GM21717 (cell line): ENCODE measurements around the gene BRME1.

Source experiments
- ATAC-seq: cut with Tn5 transposase; IDR thresholded peaks from one replicate; pipeline ENCODE4 v1.9.1; 2021; ENCODE audit warnings: mild to moderate bottlenecking, moderate library complexity; ENCODE audit not compliant: unreplicated experiment

Gene BRME1

DNA sequence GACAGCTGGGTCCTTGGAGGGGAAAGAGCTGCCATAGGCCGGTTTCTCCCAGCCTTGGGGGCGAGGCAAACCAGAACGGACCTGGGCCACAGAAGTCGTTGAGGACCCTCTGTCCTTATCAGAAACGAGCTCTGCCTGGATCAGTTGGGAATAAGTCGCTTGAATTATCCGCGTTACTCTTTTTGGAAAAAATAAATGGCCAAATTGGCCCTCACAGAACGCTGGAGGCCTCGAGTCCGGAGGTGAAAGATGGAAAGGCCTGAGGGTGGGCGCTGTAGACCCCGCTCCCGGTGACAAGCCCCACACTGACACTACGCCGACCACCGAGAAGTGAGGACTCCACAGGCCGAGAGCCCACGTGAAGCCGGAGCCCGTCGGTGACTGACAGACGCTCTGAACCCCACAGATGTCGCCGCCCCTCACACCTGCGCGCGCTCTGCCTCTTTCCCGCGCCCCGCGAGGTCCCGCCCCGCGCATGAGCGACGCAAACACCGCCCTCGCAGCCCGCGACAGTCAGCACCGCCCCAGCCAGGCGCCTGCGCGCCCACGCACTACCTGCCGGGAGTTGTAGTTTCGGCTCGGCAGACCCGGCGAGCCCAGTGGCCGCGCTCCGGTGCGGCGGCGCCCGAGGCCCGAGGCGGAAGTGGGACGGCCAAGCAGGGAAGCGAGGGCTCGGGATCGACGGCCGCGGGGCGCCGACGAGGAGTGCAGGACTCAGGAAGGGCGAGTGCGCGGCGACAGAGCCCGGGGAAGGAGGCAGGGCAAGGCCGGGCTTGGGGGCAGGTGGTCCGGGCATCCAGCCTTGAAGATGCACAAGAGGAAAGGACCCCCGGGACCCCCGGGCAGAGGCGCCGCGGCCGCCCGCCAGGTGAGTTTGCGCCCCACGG, at the start of gene BRME1, which contains the start of gene CC2D1A:
TSS of gene BRME1 (minus strand) at position 484 of the 887 bp plus-strand sequence. CDS start 1,225 bp downstream, outside the sequence.
TSS of gene CC2D1A (plus strand) at position 568 of the 887 bp plus-strand sequence. CDS start at position 809, 241 bp downstream.
- peak; percentile 81 for ATAC-seq

DNA sequence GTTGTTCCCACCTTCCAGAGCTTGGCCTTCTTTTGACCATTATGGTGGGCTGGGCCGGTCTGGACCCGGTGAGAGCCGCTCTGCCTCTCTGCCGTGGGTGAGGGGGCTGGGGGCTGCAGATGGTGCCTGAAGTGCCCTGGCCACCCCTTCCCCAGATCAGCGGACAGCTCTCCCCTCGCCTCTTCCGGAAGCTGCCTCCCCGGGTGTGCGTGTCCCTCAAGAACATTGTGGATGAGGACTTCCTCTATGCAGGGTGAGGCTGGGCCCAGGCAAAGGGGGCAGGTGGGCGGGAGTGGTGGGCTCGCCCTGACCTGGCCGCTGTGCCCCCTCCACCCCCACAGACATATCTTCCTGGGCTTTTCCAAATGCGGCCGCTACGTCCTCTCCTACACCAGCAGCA, 48.3 kb upstream of the BRME1 start:
- ATAC-seq, result no peak

DNA sequence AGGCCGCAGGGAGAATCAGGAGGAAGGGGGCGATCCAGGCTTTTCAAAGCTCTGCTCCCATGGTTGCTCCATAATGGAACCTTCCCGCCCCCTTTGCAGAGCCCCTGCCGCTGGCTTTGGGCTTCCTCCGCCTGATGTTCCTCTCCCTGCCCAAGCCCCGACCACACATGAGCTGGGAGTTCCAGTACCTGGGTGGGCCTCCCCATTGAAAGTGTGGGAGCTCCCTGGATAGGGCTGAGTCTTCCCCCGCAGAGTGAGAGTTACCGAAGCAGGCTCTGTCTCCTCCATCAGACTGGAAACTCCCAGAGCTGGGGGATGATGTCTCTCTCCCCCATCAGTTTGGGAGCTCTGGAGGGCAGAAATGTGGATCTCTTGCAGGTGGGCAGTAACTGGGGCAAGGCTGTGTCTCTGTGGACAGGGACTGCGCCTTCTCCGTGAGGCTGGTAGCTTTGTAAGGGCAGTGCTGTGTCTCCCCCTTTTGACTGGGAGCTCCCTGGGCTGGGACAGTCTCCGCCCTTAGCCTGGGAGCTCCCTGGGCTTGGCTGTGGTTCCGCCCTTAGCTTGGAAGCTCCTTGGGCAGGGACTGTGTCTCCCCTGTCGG, 47.1 kb upstream of the BRME1 start:
- no peak for ATAC-seq

DNA sequence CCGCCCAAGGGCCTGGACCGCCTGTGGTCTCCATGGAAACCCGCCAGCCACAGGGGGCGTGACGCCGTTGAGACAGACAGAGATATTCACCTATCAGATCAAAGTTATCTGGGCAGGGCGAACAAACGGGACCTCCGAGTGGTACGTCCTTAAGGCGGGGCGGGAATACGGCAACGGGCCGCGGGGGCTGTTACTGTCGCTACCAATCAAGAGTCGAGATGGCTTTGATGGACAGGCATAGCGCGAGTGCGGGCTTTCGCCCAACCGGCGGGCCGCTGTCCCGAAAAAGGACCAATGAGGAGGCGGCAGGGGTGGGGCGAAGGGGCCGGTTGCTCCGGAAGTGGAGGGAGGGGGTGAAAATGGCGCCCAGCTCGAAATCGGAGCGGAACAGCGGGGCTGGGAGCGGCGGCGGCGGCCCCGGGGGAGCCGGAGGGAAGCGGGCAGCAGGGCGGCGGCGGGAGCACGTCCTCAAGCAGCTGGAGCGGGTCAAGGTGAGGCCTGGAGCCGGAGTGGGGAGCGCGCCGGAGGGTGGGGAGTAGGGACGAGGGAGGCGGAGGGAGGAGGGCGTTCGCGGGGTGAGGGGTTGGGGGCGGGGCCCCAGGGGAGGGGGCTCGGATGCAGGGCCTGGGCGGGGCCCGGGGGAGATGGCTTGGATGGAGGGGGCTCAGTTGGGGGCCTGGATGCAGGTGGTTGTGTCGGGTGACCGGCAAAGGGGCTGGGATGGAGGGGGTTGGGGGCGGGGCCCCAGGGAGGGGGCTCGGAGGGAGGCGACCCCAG, 46.4 kb upstream of the BRME1 start, which contains the start of gene DCAF15:
TSS of gene DCAF15 (plus strand) at position 356 of the 777 bp plus-strand sequence. CDS start at position 360, 4 bp downstream.
- ATAC-seq, result peak; percentile 88

DNA sequence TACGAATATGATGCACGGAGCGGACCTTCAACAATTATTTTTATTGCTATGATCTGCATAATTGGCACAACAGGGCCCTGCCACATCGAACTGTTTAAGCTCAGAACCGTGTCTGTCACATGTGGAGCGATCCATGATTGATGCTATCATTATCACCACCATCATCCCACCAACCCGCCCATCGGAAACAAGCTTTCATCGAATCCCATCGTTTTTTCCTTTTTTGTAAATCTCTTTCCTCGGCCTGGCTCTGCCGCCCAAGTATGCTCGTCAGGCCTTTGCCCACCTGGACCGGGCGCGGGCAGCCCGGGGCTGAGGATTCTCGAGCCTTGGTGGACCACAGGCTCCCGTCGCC, 45.9 kb upstream of the BRME1 start:
- ATAC-seq, result no peak

- no peak for ATAC-seq
These were observed 45.1 kb upstream of the BRME1 start for GRCh38 chr19:13951043-13951442.

- ATAC-seq, result no peak
These were observed 40.5 kb upstream of the BRME1 start for GRCh38 chr19:13946414-13946813.

GRCh38 chr19:13942023-13942684, 36.2 kb upstream of the BRME1 start:
- no peak for ATAC-seq

DNA sequence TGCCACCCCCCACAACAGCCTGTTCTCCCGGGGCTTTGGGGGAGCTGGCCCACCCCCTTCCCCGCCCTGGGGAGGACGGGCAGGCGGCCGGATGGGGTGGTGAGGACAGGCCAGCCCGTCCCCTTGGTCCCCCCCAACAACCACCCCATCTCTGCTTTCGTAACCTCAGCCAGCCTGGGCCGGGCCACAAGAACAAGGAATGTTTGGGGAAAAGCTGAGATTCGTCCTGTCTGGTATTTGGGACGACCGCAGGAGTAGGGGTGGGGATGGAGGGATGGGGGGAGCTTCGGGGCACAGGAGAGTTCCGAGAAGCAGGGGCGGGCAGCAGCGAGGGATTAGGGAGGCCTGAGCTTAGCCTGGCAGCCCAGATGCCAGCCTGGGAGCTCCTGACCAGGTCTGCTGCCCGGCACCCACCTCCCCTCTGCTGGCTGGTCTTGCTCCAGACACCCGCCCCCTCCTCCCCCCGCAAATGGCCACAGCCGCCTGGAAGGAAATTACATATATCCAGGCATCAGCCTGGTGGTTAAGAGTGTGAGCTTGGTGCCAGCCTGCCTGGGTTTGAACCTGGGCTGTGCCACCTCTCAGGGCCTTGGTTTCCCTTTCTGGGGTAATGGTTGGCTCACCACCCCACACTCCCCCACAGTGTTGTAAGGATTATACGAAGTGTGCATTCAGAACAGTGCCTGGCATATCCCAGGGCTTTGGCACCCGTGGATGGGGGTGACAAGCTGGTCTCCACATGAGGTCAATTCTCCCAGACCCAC, 32.6 kb upstream of the BRME1 start, which contains the start of gene PODNL1:
TSS of gene PODNL1 (minus strand) at position 117 of the 764 bp plus-strand sequence. CDS start 236 bp downstream, outside the sequence.
- ATAC-seq, result no peak

DNA sequence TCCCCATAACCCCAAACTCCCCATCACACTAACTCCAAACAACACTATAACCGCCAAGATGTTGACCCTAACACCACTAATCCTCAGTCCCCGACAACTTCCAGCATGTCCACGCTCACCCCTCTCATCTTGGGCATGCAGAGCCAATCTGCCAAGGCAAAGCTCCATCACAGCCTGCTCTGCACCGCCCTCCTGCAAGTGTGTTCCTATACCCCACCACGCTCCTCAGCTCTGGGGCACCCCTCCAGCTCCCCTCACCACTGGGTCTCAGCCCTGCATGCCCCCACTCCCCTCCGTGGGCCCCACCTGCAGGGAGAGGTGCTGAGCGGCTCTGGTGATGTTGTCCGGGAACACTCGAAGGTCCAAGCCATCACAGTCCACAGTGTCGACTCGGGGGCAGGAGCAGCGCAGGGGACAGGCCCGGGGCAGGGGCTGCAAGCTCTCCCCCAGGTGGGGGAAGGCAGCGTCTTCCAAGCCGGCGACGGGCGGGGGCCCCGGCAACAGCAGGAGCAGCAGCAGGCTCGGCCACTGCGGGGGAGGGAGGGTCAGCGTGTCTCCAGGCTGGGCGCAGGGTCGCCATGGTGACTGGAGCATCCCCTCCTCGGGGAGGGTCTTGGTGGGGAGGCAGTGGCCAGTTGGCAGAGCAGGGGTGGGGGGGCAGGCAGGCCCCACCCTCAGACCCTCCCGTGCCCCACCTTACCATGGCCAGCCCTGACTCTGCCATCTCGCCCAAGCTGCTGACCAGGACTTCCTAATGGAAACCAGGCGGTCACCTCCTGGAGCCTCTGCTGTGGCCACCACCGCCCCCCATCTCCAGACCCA, 31.8 kb upstream of the BRME1 start:
- ATAC-seq, result no peak

- no peak for ATAC-seq
These were observed 30.0 kb upstream of the BRME1 start for GRCh38 chr19:13935765-13936510.

GRCh38 chr19:13934785-13935109, 28.8 kb upstream of the BRME1 start:
- ATAC-seq, result no peak

GRCh38 chr19:13932911-13933393, 27.0 kb upstream of the BRME1 start:
- ATAC-seq, result no peak

- ATAC-seq, result no peak
These were observed 26.3 kb upstream of the BRME1 start for GRCh38 chr19:13932149-13932637.

GRCh38 chr19:13931391-13932148, 25.7 kb upstream of the BRME1 start:
- ATAC-seq, result no peak

- no peak for ATAC-seq
These were observed 24.5 kb upstream of the BRME1 start for GRCh38 chr19:13930402-13930801.

DNA sequence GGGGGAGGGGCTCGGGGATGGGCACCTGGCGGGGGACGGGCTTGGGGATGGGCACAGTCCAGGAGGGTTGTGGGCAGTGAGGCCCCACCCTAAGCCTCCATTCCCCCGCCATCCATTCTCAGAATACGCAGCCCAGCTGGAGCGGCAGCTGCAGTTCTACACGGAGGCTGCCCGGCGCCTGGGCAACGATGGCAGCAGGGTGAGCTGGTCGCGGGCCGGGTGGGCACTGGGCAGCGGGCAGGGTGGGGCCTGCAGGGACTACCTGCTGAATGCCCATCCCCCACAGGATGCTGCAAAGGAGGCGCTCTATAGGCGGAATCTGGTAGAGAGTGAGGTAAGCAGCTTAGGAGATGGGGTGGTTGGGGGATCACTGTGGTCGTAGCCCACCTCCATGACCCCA, 24.0 kb upstream of the BRME1 start:
- no peak for ATAC-seq
